Pons (tissue), 1 donor: Measurements from ENCODE around the gene SHBG.
A peak's percentile ranks its signal among the peaks of the same experiment; 100 is the strongest.
"Not testable (repeated sequence)": the region's sequence is repeated elsewhere in the genome, so short reads cannot be mapped to it uniquely, and the experiment has no call there.

Experiments
- DNase-seq: peaks from one replicate; pipeline ENCODE4 v3.0.0-alpha.2; 2016; ENCODE audit warnings: low spot score

Gene SHBG, protein sequence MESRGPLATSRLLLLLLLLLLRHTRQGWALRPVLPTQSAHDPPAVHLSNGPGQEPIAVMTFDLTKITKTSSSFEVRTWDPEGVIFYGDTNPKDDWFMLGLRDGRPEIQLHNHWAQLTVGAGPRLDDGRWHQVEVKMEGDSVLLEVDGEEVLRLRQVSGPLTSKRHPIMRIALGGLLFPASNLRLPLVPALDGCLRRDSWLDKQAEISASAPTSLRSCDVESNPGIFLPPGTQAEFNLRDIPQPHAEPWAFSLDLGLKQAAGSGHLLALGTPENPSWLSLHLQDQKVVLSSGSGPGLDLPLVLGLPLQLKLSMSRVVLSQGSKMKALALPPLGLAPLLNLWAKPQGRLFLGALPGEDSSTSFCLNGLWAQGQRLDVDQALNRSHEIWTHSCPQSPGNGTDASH

DNA sequence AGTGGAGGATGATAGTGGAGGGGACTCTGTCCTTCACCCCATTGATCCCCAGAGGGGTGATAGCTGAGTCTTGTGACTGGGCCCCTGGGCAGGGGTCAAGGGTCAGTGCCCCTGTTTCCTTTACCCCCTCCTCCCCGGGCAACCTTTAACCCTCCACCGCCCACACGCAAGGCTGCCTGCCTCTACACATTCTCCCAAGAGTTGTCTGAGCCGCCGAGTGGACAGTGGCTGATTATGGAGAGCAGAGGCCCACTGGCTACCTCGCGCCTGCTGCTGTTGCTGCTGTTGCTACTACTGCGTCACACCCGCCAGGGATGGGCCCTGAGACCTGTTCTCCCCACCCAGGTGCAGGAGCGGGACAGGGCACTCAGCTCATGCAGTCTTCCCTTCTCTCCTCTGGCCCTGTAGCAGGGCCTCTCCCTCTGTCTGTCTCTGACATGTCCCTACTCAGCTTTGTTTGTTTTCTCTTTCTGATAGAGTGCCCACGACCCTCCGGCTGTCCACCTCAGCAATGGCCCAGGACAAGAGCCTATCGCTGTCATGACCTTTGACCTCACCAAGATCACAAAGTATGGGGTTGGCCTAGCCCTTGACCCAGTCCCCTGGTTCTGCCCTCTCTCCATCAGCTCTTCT lies at the start of gene SHBG:
Gene SHBG, plus strand, starts transcription at position 197 of the 633 bp plus-strand sequence. Its CDS starts 38 bp downstream, at position 235.
- no peak for DNase-seq

DNA sequence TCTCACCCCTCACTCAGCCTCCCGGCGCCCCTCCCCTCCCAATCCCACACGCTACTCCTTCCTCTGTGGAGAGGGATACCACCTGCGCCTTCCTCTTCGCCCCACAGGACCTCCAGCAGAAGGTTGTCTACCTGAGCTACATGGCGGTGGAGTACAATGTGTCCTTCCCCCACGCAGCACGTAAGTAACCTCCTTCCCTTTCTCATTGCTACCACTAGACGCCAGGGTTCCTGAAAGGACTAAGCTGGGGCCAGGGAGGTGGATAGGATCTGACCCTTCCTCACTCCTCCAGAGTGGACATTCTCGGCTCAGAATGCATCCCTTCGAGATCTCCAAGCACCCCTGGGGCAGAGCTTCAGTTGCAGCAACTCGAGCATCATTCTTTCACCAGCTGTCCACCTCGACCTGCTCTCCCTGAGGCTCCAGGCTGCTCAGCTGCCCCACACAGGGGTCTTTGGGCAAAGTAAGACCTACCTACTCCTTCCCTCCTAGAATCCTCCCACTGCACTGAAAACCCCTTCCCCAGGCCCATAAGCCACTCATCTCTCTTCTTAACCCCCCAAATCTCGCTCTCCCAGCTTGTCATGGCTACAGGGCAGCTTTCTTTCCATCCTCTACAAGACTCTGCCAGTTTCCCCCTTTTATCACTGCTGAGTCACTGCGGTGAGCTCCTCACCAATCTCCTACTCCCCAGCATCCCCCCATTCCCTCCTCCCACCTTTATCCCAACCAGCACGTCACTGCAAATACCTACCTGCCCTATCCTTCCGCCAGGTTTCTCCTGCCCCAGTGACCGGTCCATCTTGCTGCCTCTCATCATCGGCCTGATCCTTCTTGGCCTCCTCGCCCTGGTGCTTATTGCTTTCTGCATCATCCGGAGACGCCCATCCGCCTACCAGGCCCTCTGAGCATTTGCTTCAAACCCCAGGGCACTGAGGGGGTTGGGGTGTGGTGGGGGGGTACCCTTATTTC lies 49.0 kb upstream of the SHBG start:
- DNase-seq, result no peak

DNA sequence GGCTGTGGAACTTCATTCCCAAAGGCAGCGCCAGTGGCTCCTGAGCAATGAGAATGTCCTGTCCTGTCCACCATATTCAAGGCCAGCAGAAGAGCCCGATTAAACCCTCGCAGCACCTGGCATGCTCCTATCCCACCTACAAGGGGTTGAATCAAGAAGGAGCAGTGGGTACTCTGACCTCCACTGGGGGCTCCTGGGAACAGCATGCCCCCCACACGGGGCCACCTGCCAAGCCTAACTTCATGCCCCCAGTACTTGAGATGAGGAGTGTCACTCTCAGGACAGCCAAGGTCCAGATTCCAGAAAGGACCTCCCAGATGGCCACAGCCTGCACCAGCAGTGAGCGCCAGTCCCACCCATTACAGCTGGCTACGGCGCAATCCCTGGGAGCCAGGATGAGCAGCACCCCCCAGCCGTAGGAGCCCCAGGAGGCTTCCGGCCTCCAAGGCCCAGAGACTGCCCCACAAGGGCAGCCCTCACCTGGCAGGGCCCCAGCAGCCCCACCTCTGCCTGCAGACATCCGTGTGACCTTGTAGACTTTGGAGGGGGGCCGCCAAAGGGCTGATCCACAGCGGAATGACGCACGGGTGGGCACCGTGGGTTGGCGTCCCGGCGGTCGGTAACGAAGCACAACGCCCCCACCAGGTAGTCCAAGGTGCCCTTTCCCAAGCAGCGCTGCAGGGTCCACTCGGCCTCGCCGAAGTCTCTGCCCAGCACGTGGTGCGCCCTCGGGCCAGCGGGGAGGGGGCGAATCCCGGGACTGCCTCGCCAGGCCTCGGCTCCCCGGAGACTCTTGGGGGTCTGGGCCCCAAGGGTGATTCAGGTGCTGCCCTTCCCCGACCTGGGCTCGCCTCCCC lies 47.3 kb upstream of the SHBG start:
- DNase-seq, result no peak

GRCh38 chr17:7583253-7584109 lies 46.5 kb upstream of the SHBG start, which contains the start of gene MPDU1:
Gene MPDU1, plus strand, starts transcription at chr17:7583852. Its CDS starts 11 bp downstream, at chr17:7583863.
- peak; percentile 97 for DNase-seq

DNA sequence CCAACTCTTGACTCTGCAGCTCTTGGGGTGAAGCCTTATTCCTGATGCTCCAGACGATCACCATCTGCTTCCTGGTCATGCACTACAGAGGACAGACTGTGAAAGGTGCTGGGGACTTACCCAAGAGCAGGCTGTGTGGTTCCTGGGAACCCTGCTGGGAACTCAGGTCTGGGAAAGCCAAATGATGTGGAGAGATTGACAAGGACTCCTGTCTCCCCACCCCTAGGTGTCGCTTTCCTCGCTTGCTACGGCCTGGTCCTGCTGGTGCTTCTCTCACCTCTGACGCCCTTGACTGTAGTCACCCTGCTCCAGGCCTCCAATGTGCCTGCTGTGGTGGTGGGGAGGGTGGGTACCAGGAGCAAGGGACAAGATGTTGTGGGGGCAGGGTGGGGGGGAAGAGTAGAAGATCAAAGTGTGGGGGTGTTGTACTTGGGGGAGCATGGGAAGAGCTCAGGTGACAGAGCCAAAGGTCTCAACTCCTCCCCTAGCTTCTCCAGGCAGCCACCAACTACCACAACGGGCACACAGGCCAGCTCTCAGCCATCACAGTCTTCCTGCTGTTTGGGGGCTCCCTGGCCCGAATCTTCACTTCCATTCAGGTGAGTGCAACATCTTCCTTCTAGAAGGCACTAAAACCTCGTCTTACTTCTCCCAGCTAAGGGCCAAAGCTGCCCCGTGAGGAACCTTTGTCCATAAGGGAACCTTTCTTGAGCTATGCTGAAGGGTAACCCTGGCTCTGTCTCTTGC lies 43.1 kb upstream of the SHBG start:
- DNase-seq, result no peak

- DNase-seq, result no peak
Observed at GRCh38 chr17:7587420-7588151, 42.3 kb upstream of the SHBG start.

DNA sequence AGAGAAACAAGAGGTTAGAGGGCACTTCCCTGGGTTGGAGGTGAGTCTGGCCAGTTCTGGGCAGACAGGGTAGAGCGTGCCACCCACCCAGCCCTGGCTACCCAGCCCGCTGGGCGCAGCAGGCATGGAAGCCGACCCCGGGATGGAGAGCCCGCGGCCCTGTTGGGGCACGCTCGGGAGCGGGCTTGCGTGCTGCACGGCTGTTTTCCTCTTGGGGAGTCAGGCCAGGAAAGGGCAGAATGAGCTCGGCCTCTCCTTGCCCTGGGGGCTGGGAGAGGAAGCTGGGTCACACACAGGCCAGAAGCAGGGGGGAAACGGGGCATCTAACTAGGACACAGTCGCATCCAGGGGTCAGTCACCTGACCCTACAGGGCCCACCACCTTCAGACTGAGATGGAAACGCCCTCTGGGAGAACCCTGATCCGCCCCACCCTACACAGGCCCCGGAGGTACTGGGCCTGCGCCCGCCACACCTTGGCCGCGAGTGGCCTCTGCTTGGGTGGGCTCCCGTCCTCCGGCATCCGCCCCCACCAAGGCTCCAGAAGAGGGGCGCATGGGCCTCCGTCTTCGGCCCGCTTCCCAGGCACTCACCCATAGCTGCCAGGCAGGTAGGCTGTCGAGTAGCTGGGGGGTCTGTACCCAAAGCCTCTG lies 41.3 kb upstream of the SHBG start:
- DNase-seq, result no peak

DNA sequence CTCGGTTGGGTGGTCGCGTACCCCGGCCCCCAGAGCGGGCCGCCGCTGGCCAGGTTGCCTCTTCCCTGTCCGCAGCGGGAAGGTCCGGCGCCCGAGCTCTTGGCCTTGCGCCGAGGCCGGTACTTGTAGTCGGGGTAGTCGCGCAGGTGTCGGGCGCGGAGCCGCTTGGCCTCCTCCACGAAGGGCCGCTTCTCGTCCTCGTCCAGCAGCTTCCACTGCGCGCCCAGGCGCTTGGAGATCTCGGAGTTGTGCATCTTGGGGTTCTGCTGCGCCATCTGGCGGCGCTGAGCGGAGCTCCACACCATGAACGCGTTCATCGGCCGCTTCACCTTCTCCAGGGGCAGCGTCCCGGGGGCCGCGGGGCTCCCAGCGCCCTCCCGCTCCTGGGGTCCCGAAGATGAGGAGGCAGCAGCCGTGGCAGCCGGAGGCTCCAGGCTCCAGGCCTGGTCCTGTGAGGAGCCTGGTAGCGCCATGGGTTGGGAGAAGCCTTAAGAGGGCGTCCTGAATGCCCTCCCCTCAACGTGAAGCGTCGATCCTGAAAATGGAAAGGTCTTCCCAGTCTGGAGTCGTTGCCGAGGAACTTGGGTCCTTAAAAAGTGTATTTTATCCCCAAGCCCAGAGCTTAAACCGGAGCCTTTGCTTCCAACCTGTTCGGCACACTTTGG lies 40.6 kb upstream of the SHBG start:
- DNase-seq, result peak; percentile 77

GRCh38 chr17:7589891-7590691 lies 39.8 kb upstream of the SHBG start, which contains the start of gene SOX15:
Gene SOX15, minus strand, starts transcription at chr17:7590094. Its CDS starts 418 bp downstream, at chr17:7589676.
- DNase-seq, result no peak

DNA sequence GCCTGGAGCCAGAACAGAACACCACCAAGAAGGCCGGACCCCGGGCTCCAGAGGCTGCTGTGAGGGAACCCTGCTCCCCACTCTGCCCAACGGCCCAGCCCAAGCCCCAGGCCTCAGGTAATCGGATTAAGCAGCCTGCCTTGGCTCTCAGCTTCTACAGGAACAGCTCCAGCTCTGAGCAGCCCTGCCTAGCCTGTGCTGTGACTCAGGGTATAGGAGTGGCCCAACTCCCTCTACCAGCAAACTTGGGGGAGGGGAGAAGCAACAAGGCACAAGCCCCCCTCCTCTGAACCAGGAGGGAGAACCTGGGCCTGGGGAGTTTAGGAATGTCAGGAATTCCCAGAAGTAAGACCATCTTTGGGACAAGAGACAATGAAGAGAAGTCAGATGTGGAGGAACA lies 39.2 kb upstream of the SHBG start:
- no peak for DNase-seq

- DNase-seq, result no peak
Observed at GRCh38 chr17:7591596-7591995, 38.3 kb upstream of the SHBG start.

DNA sequence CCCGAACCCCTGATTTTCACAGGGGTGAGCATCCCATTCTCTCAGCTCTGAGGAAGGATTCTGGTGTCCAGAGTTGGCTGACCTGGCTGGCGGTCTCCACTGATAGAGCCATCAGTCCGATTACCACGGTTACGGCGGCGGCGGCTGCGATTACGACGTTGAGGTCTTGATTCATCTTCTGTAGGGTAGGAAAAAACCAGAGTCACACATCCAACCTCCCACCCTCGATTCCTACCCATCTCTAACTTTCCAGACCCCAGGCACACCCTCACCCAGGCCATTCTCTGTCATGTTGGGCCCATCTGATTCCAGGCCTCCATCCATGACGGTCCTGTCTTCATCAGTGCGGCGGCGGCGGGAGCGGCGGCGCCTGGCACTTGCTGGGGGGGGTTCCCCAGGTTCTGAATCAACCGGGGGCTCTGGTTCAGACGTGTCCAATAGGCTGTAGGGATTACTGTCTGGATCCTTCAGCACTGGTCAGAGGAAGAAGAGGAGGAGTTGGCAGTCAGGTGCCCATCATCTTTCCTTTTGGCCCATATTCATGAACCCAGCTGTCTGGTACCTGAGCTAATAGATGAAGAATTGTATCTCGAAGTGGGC lies 37.4 kb upstream of the SHBG start:
- no peak for DNase-seq

DNA sequence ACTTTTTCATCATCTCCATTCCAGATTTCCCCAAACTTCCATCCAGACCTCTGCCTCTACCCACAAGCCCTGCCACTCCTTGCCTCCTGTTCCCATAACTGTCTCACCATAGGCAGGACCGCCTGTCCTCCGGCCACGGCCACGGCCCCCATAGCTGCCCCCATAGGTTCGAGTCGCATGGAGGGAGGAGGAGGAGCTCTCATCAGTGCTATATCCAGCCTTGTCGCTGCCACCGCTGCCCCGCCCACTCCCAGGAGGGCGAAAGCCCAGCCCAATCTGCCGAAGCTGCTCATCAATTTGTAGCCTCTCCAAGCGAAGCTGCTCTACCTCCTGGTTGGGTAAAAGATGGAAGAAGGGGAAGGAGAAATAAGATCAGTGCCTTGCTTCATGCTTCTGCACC lies 36.6 kb upstream of the SHBG start:
- no peak for DNase-seq

- DNase-seq, result not testable (repeated sequence)
Observed at GRCh38 chr17:7597561-7597960, 32.4 kb upstream of the SHBG start.

- DNase-seq, result no peak
Observed at GRCh38 chr17:7606280-7606679, 23.7 kb upstream of the SHBG start.

GRCh38 chr17:7610641-7611040 lies 19.3 kb upstream of the SHBG start:
- DNase-seq, result no peak
